ENCODE measurements around the gene ZFAND3.

GRCh38 chr6:38172739-38173410 lies 353.3 kb downstream of the ZFAND3 start:
- TF ChIP-seq CTCF (IDR thresholded peaks at IDR 0.05) (no peak), POLR2A (IDR thresholded peaks at IDR 0.05) (no peak), POLR2AphosphoS5 (IDR thresholded peaks at IDR 0.05) (no peak)

Data from upper lobe of left lung (tissue), 4 donors.